MCF 10A (cell line): ENCODE measurements around the gene ESPNL. TPM values are rescaled to one million over a fixed set of nuclear protein-coding genes. Genes with fewer than 3 reads are reported as not detected.

ENCODE experiments used
- BruUV-seq: library from RNA; stranded (reverse); fragments of 400-500 nt; replicated peaks from 2 replicates; lab custom pipeline; 2021; lab: Mats Ljungman, UMichigan
- CTCF ChIA-PET: fragments of 300-600 bp; sonication (Branson Sonifier 250); formaldehyde crosslinking; extraction: SDS; loops from one replicate; lab custom pipeline; 2021; ENCODE audit warnings: antibody characterized with exemption, inconsistent platforms; lab: Yijun Ruan, JAX
- POLR2A ChIA-PET: fragments of 300-600, 350-650 bp; sonication (Branson Sonifier 250); formaldehyde crosslinking; extraction: SDS; loops from one replicate; lab custom pipeline; 2020; ENCODE audit warnings: antibody characterized with exemption, inconsistent platforms; lab: Yijun Ruan, JAX
- DNase-seq: peaks from one replicate; pipeline ENCODE4 v3.0.0-alpha.2; 2018; ENCODE audit not compliant: unreplicated experiment
- H3K27ac Mint-ChIP-seq: one replicate; pipeline ENCODE4 v1.8.0; 2022; ENCODE audit warnings: mild to moderate bottlenecking, low read depth, mixed read lengths; ENCODE audit not compliant: unreplicated experiment
- H3K27me3 Mint-ChIP-seq: one replicate; pipeline ENCODE4 v1.8.0; 2022; ENCODE audit warnings: mixed read lengths; ENCODE audit not compliant: insufficient read depth, unreplicated experiment
- H3K36me3 Mint-ChIP-seq: one replicate; pipeline ENCODE4 v1.8.0; 2022; ENCODE audit warnings: mild to moderate bottlenecking, moderate library complexity, mixed read lengths; ENCODE audit not compliant: insufficient read depth, unreplicated experiment
- H3K4me1 Mint-ChIP-seq: one replicate; pipeline ENCODE4 v1.8.0; 2022; ENCODE audit warnings: mixed read lengths; ENCODE audit not compliant: insufficient read depth, unreplicated experiment
- H3K4me3 Mint-ChIP-seq: one replicate; pipeline ENCODE4 v1.8.0; 2022; ENCODE audit warnings: mild to moderate bottlenecking, moderate library complexity, mixed read lengths; ENCODE audit not compliant: unreplicated experiment
- H3K9me3 Mint-ChIP-seq: one replicate; pipeline ENCODE4 v1.8.0; 2022; ENCODE audit warnings: mixed read lengths; ENCODE audit not compliant: unreplicated experiment
- intact Hi-C: fragments of 100-400 bp; cut with micrococcal nuclease; formaldehyde crosslinking; loops from 2 replicates; pipeline ENCODE4 v1.14.1; 2022
- total RNA-seq: library from RNA; stranded (reverse); gene quantifications from 2 replicates; pipeline ENCODE4 v1.2.3, GENCODE V29; 2022
- TF ChIP-seq, protein P1 (sequence below): fragments of 200-600 bp; IDR thresholded peaks from one replicate; pipeline ENCODE4 v1.8.0; 2022; ENCODE audit warnings: antibody characterized with exemption, mild to moderate bottlenecking; ENCODE audit not compliant: unreplicated experiment

ESPNL gene
- total RNA-seq, 1 experiment from 2014 or later = not detected

- H3K4me3 Mint-ChIP-seq = no peak overlapping the region
- no TSS peak for BruUV-seq
- ChIA-PET POLR2A (no interaction called here), CTCF (no interaction called here)
- H3K27ac Mint-ChIP-seq = peak overlapping the region; percentile 49
- intact Hi-C loops = no loop called here
- H3K4me1 Mint-ChIP-seq = no peaks in the 10 kb centered on the region
- TF ChIP-seq, protein P1, sequence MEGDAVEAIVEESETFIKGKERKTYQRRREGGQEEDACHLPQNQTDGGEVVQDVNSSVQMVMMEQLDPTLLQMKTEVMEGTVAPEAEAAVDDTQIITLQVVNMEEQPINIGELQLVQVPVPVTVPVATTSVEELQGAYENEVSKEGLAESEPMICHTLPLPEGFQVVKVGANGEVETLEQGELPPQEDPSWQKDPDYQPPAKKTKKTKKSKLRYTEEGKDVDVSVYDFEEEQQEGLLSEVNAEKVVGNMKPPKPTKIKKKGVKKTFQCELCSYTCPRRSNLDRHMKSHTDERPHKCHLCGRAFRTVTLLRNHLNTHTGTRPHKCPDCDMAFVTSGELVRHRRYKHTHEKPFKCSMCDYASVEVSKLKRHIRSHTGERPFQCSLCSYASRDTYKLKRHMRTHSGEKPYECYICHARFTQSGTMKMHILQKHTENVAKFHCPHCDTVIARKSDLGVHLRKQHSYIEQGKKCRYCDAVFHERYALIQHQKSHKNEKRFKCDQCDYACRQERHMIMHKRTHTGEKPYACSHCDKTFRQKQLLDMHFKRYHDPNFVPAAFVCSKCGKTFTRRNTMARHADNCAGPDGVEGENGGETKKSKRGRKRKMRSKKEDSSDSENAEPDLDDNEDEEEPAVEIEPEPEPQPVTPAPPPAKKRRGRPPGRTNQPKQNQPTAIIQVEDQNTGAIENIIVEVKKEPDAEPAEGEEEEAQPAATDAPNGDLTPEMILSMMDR = no peak
- no peak for DNase-seq
- peaks cover 53% of the 10 kb centered on the region for H3K36me3 Mint-ChIP-seq
- H3K27me3 Mint-ChIP-seq = no peaks in the 10 kb centered on the region
- H3K9me3 Mint-ChIP-seq = no peaks in the 10 kb centered on the region
Measured at GRCh38 chr2:238069021-238069709, 31.0 kb upstream of the ESPNL start.

- CTCF ChIA-PET = no interaction called here
- no peak overlapping the region for H3K4me3 Mint-ChIP-seq
- H3K27ac Mint-ChIP-seq = peak overlapping the region; percentile 49
- H3K27me3 Mint-ChIP-seq = no peaks in the 10 kb centered on the region
- TF ChIP-seq, protein P1 = no peak
- POLR2A ChIA-PET = no interaction called here
- DNase-seq = no peak
- H3K36me3 Mint-ChIP-seq = peaks cover 51% of the 10 kb centered on the region
- no peaks in the 10 kb centered on the region for H3K4me1 Mint-ChIP-seq
- intact Hi-C loops = no loop called here
- no TSS peak for BruUV-seq
- no peaks in the 10 kb centered on the region for H3K9me3 Mint-ChIP-seq
Measured at GRCh38 chr2:238069877-238070276, 30.3 kb upstream of the ESPNL start.

GRCh38 chr2:238075397-238075796 is 24.7 kb upstream of the ESPNL start:
- CTCF ChIA-PET = interaction anchor here (0.8 kb wide), 1 partner anchor 66 kb away, joined by 3 read pairs; no protein-coding TSS in a partner anchor
- intact Hi-C loops = no loop called here
- peaks cover 23% of the 10 kb centered on the region for H3K4me1 Mint-ChIP-seq
- H3K36me3 Mint-ChIP-seq = peaks cover 37% of the 10 kb centered on the region
- no TSS peak for BruUV-seq
- no peak overlapping the region for H3K4me3 Mint-ChIP-seq
- no peaks in the 10 kb centered on the region for H3K27me3 Mint-ChIP-seq
- no peak for DNase-seq
- TF ChIP-seq, protein P1 = no peak
- H3K27ac Mint-ChIP-seq = no peak overlapping the region
- POLR2A ChIA-PET = interaction anchor here (1.1 to 3.0 kb wide), 2 partner anchors 11 to 13 kb away, joined by 3 to 7 read pairs; no protein-coding TSS in a partner anchor
- peaks cover 11% of the 10 kb centered on the region for H3K9me3 Mint-ChIP-seq

- TF ChIP-seq, protein P1 = no peak
- peak; percentile 86 for DNase-seq
- ChIA-PET POLR2A (interaction anchor here (1.1 to 1.3 kb wide), 3 partner anchors 109 to 138 kb away, joined by 3 to 4 read pairs (median 3); no protein-coding TSS in a partner anchor), CTCF (interaction anchor here (0.6 to 1.0 kb wide), 2 partner anchors 10 to 53 kb away, joined by 3 read pairs; no protein-coding TSS in a partner anchor)
- no peak overlapping the region for H3K4me3 Mint-ChIP-seq
- intact Hi-C loops = no loop called here
- H3K27ac Mint-ChIP-seq = peak overlapping the region; percentile 47
- peaks cover 45% of the 10 kb centered on the region for H3K36me3 Mint-ChIP-seq
- H3K27me3 Mint-ChIP-seq = no peaks in the 10 kb centered on the region
- BruUV-seq = no TSS peak
- peaks cover 12% of the 10 kb centered on the region for H3K9me3 Mint-ChIP-seq
- peaks cover 25% of the 10 kb centered on the region for H3K4me1 Mint-ChIP-seq
Measured at GRCh38 chr2:238077292-238077691, 22.8 kb upstream of the ESPNL start.
